Activated gamma-delta T cell treated with anti-CD3 and anti-CD28 coated beads, Interleukin-2, amount 50 U/mL, for 16 hours (primary cell): ENCODE results near the gene GPR75.

Experiments
- DNase-seq: peaks from one replicate; pipeline ENCODE4 v3.0.0-alpha.2; 2020; ENCODE audit warnings: low read depth

GPR75 gene

DNA sequence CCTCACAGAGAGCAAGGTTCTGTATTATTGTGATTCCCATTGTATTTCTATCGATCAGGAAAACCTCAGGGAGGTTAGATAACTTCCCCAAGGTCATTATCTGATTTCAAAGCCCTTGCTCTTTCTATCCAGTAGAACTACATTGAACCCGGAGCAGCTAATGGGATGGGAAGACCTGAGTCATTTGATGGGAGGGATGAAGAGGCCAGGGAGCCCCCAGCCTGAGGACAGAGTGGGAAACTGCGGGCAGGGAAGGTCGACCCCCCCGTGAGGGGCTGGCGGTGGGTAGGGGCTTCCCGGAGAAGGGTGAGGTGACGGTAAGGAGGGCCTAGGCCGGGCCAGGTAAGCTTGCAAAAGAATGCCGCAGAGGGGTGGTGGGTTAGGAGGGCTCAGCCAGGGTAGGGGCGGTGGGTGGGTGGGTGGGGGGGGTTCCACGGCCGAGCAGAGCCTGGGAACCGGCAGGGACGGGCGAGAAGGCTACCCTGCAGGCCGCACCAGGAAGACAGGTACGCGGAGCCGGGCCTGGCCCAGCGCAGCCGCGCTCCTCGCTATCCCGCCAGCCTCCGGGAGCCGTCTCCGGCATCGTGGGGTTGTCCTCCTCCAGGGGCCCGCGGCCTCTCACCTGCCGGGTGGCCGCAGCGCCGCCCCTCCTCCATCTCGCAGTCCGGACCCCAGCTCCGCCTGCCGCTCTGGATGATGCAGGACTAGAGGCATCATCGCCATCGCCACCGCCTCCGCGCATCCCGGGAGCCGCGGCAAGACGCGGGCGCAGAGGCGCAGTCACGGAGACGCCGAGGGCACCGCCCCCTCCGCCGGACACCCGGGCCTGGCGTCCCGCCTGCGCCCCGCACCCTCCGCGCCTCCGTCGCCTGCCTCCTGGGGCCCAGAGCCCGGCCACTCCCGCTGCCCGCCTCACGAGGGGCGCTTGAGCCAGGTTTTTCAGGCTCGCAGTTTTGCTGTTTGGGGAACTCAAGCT lies at the start of gene GPR75:
GPR75 (minus strand) TSS at position 762 of the 976 bp plus-strand sequence. CDS start 5,211 bp downstream, outside the sequence.
- DNase-seq: no peak

DNA sequence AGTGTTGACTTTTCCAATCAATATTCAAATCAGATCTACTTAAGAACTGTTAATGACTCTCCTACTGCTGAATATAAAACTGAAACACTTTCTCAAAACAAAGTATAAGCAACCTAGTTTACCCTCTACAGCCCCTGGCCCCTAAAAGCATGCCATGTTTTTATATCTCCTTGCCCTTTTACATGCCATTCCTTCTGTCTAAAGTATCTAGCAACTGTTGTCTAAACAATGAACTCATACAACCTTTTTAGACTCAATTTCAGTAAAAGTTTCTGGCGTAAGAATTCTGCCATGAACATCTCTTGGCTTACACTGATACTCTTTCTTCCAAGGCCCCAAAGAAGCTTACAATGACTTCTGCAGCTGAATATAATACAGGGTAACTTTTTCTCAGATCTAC lies 47.8 kb upstream of the GPR75 start:
- no peak for DNase-seq

DNA sequence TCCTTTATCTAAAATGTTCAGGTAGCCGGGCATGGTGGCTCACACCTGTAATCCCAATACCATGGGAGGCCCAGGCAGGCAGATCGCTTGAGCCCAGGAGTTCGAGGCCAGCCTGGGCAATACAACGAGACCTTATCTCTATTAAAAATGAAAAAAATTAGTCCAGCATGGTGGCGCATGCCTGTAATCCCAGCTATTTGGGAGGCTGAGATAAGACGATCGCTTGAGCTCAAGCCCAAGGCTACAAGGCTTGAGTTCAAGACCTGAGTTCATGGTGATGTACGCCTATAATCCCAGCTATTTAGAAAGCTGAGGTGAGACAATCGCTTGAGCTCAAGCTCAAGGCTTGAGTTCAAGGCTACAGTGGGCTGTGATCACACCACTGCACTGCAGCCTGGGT lies 45.6 kb upstream of the GPR75 start:
- no peak for DNase-seq

DNA sequence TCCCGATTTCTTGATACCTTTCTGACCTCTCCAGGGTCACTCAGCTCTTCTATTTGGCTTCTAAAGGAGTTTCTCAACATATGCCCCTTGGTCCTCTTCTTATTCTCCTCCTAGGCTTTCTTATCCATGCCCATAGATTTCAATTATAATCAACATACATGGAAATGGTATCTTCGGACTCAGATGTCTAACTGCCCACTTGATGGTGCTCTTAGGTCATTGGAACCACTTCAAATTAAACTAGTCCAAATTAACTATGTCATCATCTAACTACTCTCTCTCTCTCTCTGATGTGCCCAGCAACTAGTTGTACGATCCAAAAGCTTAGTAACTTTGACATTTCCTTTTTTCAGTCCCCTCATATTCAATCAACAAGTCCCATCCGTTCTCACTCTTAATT lies 43.2 kb upstream of the GPR75 start:
- no peak for DNase-seq

DNA sequence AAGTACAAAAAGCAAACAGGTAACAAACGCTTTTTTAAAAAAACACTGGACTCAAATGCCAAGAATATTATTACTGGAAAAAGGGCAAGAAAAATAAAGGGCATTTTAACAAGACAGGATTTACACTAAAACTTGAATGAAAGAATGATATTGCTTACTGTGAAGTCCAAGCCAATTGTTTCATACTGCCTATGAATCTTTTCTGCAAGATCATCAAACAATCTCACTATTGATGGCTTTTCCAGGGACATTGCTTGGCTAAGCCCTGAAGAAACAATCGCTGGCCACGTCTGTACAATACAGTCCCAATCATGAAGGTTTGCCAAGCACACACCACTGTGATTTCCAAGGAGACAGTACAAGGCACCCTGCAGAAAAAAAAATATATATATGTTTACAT lies 41.4 kb upstream of the GPR75 start:
- no peak for DNase-seq

DNA sequence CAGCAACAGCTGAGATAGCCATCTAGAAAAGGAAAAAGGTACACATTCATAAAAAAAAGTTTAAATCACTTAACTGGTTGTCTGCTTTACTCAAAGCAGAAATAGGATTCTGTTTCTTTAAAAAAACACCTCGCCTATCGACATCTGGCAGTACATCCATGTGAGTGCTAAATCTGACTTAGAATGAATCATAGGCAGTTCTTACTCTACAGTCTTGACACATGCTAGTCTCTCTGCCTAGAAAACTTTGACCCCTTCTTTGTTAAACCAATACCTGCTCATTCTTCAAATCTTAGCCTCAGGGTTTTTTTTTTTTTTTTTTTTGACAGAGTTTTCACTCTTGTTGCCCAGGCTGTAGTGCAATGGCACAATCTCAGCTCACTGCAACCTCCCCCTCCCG lies 37.1 kb upstream of the GPR75 start:
- DNase-seq: no peak

DNA sequence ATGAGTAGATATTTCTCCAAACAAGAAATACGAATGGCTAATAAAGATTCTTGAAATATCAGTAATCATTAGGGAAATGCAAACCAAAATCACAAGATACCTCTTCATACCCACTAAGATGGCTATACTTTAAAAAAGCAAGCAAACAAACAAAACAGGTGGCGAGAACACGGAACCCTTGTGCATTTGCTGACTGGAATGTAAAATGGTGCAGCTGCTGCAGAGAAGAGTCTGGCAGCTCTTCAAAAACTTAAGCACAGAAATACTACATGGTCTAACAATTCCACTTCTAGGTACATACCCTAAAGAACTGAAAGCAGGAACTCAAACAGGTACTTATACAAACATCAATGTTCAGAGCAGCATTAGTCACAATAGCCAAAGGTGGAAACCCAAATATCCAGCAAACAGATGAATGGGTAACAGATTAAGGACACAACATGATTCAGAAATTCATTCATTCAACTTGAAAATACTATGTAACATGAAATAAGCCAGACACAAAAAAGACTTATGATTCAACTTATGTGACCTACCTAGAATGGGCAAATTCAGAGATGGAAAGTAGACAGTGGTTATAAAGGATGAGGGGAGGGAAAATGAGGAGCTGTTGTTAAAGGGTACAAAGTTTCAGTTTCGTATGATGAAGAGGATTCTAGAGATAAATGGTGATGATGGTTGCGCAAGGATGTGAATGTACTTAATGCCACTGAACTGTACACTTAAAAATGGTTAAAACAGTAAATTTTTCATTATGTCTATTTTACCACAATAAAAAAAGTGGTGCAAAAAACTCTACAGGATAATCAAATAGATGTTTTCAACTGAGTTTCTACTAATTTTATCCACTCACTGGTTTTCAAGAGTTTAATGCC lies 26.9 kb upstream of the GPR75 start:
- no peak for DNase-seq

DNA sequence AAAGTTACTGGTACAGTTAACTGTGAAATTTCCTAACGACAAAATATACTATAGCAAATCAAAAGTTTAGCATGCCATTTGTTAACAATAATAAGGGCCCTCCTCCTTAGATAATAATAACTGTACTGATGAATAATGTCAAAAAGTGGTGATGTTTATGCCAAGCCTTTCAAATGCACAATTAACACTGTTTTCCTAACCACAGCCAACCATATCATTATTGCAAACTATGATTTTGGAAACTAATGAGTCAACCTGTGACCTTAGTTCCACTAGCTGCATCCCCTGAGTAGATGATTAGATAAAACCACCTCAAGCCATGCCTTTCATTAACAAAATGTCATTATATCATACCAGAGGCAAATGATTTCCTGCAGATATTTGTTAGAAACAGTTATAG lies 25.1 kb upstream of the GPR75 start:
- no peak for DNase-seq

DNA sequence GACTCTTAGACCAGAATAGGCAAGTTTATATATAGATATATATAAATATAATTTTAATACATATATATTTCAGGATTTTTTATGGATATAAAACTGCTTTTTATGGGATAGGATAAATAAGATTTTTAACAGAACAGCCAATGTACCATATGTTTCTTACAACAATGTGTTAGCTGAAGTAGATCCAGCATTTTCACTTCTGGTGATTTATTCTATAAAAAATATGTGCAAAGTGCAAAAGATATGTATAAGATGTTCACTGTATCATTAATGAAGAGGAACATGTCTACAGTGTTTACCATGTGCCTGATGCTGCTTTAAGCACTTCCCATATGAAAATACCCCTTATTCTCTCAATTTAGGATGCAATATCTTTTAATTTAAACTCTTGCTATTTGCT lies 22.2 kb upstream of the GPR75 start:
- no peak for DNase-seq

DNA sequence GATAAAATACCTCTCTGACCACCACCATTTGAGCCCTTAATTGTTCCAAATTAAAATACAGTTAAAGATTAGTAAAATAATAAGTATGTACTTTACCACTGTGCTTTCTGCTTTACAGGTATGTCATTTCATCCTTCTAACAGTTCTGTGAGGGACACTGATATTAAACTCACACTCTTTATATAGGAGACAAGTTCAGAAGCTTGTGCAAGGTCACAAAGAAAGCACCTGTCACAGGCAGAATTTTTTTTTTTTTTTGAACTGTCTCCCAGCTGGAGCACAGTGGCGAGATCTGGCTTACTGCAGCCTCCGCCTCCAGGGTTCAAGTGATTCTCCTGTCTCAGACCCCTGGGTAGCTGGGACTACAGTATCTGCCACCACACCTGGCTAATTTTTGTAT lies 21.6 kb upstream of the GPR75 start:
- DNase-seq: no peak

DNA sequence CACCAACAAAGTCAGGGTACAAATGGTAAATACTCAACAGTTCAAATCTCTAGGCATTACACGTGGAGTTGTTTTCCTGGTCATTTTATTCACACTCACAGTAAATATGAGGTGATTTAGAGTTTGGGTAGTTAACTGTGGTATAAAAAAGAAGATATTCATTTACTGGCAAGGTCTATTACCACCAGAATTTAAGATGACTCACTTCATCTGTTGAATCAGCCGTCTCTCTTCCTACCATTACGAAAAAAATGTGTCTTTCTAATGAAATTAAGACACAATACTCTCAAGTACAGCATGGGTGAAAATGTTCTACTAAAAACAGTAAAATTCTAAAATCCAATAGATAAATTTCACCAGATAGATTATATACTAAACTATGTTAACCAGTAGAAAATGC lies 21.0 kb upstream of the GPR75 start:
- no peak for DNase-seq

DNA sequence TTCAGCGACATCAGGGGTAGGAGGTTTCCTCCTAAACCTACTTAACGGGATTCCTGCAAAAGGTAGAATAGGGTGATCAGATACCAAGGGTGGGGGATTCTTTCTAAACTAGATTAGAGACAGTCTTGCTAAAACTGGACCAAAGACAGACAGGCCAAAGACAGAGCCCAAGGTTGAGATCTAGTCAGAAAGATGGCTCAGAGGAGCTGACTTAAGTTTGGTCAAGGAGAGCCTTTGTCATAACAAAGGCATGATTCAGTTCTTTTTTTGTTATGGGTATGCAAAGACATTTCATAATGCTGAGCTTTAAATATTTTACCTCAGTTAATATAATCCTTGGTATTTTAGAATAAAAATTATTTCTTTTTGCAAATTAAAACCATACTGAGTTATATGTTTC lies 17.8 kb upstream of the GPR75 start:
- no peak for DNase-seq

DNA sequence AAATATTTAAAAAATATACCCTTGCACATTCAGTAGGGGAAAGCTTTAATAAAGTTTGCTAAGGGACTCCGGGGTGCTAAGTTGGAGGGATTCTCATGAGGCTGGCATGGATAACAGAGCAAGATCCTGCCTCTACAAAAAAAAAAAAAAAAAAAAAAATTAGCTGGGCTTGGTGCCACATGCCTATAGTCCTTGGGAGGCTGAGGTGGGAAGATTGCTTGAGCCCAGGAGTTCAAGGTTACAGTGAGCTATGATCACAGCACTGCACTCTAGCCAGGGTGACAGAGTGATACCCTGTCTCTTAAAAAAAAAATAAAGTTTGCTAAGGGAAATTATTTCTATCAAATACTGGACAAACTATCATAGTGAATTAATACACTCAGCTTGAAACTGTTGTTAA lies 17.3 kb upstream of the GPR75 start:
- no peak for DNase-seq

DNA sequence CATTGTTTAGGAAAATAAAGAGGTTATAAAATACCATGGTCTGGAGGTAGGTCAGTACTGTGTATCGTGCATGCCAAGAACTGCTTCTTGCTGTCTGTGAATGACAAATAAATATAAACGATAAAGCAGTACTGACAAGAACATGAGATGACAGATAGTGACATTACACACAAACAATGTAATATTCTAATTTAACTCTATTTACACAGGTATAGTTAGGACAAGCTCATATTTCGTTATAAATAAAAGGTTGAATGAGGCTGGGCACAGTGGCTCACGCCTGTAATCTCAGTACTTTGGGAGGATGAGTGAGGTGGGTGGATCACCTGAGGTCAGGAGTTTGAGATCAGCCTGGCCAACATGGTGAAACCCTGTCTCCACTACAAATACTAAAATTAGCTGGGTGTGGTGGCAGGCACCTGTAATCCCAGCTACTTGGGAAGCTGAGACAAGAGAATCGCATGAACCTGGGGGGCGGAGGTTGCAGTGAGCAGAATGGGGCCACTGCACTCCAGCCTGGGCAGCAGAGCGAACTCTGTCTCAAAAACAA lies 14.7 kb upstream of the GPR75 start:
- DNase-seq: no peak

DNA sequence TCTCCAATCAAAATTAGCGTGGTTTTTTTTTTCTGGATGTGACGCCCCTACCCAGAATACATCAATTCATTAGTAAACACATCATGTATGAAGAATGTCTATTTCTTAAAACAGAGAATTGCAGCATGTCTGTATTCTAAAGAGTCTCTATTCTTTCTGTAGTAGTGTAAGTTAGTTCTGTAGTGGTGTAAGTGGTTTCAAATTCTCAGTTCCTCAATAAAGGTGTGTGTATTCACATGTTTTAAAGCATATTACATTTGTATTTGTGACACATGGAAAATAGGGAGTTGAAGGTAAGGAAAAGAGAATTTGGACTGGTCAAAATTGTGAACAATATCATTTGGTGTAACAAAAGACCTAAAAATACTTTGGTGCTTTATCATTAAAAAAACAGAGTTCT lies 8.0 kb upstream of the GPR75 start:
- no peak for DNase-seq

DNA sequence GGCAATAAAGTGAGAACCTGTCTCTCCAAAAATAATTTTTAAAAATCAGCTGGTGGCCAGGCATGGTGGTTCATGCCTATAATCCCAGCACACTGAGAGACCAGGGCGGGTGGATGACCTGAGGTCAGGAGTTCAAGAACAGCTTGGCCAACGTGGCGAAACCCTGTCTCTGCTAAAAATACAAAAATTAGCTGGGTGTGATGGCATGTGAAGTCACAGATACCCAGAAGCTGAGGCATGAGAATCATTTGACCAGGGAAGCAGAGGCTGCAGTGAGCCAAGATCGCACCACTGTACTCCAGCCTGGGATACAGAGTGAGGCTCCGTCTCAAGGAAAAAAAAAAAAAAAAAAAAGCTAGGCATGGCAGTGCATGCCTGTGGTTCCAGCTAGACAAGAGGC lies 7.4 kb upstream of the GPR75 start:
- no peak for DNase-seq

DNA sequence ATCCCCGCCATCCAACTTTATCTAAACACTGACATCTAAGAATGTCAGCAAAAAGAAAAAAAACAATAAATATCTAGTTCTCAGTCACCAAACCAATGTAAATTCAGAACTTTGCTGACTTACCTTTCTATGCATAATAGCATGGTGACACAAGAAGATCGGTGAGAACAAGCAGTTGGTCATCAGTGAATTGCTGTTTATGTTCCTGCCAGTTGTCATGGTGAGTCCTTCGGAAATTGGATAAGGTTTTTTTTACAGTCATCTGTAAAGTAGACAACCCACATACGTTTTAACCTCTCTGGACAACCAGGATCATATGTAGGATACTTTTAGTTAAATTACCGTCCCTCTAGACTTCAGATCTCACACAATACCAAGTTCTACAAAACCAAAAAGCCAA lies 6.2 kb upstream of the GPR75 start:
- DNase-seq: no peak

DNA sequence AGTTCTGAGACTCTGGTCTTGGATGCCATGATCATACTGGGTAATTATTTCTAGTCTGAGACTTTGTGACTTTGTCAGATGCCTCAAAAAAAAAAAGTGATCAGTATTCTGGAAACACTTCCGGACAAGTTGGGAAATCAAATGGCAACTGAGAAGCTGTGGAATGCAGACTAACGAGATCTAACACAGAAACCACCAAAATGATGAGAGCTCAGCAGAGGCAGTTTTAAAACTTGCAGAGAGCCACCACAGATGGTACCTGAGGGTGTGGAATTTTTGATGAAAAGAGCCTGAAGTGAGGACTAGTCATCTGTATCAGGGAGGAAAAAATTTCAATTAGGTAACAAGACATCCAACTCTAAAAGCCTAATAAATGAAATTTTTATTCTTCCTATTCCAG lies 5.5 kb upstream of the GPR75 start:
- DNase-seq: no peak

DNA sequence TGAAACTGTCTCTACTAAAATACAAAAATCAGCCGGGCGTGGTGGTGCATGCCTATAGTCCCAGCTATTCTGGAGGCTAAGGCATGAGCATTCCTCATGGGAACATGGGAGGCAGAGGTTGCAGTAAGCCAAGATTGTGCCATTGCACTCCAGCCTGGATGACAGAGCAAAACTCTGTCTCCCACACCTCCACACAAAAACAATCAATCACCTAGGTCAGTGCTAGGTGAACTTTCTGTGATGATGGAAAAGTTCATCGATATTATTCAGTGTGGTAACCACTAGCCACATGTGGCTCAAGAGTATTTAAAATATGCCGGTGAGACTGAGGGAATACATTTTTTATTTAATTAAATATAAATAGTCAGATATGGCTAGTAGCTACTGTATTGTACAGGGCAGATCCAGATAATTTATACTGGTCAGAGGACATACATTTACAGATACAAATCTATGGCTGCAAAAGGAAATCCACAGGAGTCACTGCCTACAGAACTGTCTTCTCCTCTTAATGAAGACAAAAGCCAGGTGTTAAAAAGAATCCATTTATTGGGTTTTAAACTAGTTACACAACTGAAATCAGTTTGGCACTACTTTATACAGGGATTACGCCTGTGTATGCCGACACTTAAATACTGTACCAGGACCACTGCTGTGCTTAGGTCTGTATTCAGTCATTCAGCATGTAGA lies 3.9 kb upstream of the GPR75 start:
- DNase-seq: no peak

DNA sequence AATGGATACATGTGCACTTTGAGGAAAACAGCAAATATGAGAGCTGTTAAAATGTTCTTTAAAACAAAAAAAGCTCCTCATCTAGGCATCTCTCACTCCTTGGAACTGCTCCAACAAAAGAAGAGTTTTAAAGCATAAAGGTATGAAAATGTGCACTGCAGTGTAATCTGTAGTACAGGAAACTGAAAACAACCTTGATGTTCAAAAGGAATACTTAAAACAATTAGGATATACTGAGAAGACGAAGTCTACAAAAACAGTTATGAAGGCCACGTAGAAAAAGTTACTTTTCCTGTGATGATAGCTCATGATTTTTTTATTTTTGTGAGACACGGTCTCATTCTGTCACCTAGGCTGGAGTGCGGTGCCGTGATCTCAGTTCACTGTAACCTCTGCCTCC lies 2.1 kb upstream of the GPR75 start:
- DNase-seq: no peak

DNA sequence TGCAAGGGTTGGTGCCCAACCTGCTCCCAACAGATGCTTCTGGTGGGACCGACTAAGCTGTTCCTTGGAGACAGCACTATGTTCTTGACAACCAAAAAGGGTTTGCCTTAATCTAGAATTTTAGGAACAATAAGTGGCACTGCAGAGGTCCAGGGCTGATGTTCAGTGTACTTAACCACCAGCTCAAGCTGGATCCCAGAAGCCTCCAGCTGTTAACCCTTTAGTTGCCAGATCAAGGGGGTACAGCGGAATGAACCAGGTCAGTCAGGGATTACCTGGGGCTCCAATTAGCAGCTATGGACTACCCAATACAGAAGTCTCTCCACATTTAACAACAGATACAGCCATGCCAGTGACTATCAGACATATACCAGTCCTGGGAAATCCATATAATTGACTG lies 3.5 kb downstream of the GPR75 start:
- DNase-seq: no peak

DNA sequence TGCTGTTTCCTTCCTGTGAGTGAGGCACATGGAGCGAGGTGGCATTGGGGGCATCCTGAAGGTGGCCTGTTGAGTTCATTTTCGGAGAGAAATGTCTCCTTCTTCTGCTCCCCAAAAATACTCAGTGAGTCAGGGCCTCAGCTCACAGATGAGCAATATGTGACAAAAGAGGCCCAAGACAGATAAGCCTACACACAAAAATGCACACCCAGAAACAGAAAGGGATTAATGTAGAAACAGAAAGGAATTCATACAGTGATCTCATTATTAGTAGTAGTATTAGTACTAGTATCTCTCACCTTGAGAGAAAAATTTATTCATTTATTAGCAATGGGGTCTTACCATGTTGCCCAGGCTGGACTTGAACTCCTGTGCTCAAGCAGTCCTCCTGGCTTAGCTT lies 5.1 kb downstream of the GPR75 start:
- no peak for DNase-seq
